Loucy (cell line): ENCODE measurements around the gene BRINP3.

Experiments
- H2AFZ ChIP-seq: fragments of 200-600 bp; sonication (generic); 2 replicates; pipeline ENCODE4 v1.6.0; 2016; ENCODE audit warnings: antibody characterized with exemption, mild to moderate bottlenecking, low read length, moderate library complexity
- H3F3A ChIP-seq: fragments of 200-600 bp; 2 replicates; pipeline ENCODE4 v1.6.0; 2016; ENCODE audit warnings: antibody characterized with exemption, low read depth, mild to moderate bottlenecking
- H3K27me3 ChIP-seq: fragments of 200-600 bp; sonication (generic); 2 replicates; pipeline ENCODE4 v1.6.1; 2014; ENCODE audit warnings: low read length, mild to moderate bottlenecking; ENCODE audit not compliant: insufficient read depth, poor library complexity, severe bottlenecking
- H3K36me3 ChIP-seq: fragments of 200-600 bp; sonication (generic); 2 replicates; pipeline ENCODE4 v1.6.1; 2016; ENCODE audit warnings: low read length; ENCODE audit not compliant: insufficient read depth
- H3K4me1 ChIP-seq: fragments of 200-600 bp; sonication (generic); 2 replicates; pipeline ENCODE4 v1.5.1; 2014; ENCODE audit warnings: low read length, mild to moderate bottlenecking; ENCODE audit not compliant: insufficient read depth, poor library complexity, severe bottlenecking
- H3K4me2 ChIP-seq: fragments of 200-600 bp; sonication (generic); 2 replicates; pipeline ENCODE4 v1.6.0; 2014; ENCODE audit warnings: antibody characterized with exemption, low read length, low read depth, mild to moderate bottlenecking; ENCODE audit not compliant: poor library complexity, severe bottlenecking
- H3K4me3 ChIP-seq: fragments of 200-600 bp; sonication (generic); 2 replicates; pipeline ENCODE4 v1.5.1; 2014; ENCODE audit warnings: low read length, mild to moderate bottlenecking, mixed read lengths; ENCODE audit not compliant: poor library complexity, severe bottlenecking
- H3K79me2 ChIP-seq: fragments of 200-600 bp; sonication (generic); 2 replicates; pipeline ENCODE4 v1.6.1; 2014; ENCODE audit warnings: low read length; ENCODE audit not compliant: insufficient read depth
- H3K9ac ChIP-seq: fragments of 200-600 bp; sonication (generic); 2 replicates; pipeline ENCODE4 v1.6.0; 2014; ENCODE audit warnings: mild to moderate bottlenecking, low read depth, low read length, moderate library complexity; ENCODE audit not compliant: poor library complexity, severe bottlenecking
- H3K9me2 ChIP-seq: fragments of 200-600 bp; sonication (generic); replicated peaks from 2 replicates; pipeline ENCODE4 v1.6.1; 2016; ENCODE audit warnings: low read depth, low read length, mixed read lengths
- H3K9me3 ChIP-seq: fragments of 200-600 bp; sonication (generic); 2 replicates; pipeline ENCODE4 v1.6.1; 2014; ENCODE audit warnings: mild to moderate bottlenecking, antibody characterized with exemption, low read length, low read depth; ENCODE audit not compliant: insufficient read depth
- H4K20me1 ChIP-seq: fragments of 200-600 bp; sonication (generic); 2 replicates; pipeline ENCODE4 v1.6.0; 2014; ENCODE audit warnings: antibody characterized with exemption, low read length, mild to moderate bottlenecking; ENCODE audit not compliant: insufficient read depth, poor library complexity, severe bottlenecking
- CTCF ChIP-seq: fragments of 200-600 bp; sonication (generic); conservative IDR thresholded peaks from 2 replicates; pipeline ENCODE4 v1.5.1; 2014; ENCODE audit warnings: mild to moderate bottlenecking, antibody characterized with exemption, low read length
- EZH2phosphoT487 ChIP-seq: fragments of 200-600 bp; IDR thresholded peaks from 2 replicates; pipeline ENCODE4 v1.6.1; 2018; ENCODE audit warnings: antibody characterized with exemption, mild to moderate bottlenecking, moderate library complexity, borderline replicate concordance

BRINP3 gene

GRCh38 chr1:190376044-190376443 is 101.6 kb downstream of the BRINP3 start:
- no peaks in the 10 kb centered on the region for H3K9me3 ChIP-seq
- H3K27me3 ChIP-seq: no peaks in the 10 kb centered on the region
- TF ChIP-seq CTCF: no peak
- no peak for TF ChIP-seq EZH2phosphoT487
- no peaks in the 10 kb centered on the region for H4K20me1 ChIP-seq
- no peak overlapping the region for H3K4me2 ChIP-seq
- H3K4me3 ChIP-seq: no peak overlapping the region
- H3F3A ChIP-seq: no peaks in the 10 kb centered on the region
- no peak overlapping the region for H2AFZ ChIP-seq
- no peak overlapping the region for H3K9ac ChIP-seq
- H3K4me1 ChIP-seq: no peaks in the 10 kb centered on the region
- no peaks in the 10 kb centered on the region for H3K36me3 ChIP-seq
- H3K79me2 ChIP-seq: no peaks in the 10 kb centered on the region
- H3K9me2 ChIP-seq: no peaks in the 10 kb centered on the region

DNA sequence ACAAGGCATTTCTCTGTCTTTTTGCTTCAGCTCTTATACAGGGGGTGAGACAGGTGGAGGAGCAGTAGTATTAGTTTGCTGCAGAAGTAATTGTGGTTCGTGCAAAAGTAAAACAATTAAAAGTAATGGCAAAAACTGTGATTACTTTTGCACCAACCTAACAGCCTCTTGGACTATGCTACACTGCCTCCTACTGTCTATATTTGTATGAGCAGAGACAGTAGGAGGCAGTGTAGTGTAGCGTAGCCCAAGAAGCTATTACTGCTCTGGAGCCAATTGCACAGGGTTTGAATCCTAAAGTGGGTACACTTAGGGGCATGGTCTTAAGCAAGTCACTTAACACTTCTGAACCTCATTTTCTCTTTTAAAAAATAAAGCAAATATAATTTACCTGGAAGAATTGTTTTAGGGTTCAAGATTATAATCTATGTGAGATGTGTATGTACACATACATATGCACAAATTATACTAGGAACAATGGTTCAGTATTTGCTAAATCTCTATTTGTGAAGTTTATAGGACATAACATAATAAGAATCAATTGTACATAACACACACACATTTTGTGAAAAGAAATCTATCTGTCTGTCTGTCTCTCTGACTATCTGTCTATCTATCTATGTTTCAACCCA is 103.8 kb downstream of the BRINP3 start:
- Histone ChIP-seq H3K4me2 (no peak overlapping the region), H3K9ac (no peak overlapping the region), H4K20me1 (no peaks in the 10 kb centered on the region), H3K4me3 (no peak overlapping the region), H3K27me3 (no peaks in the 10 kb centered on the region), H3K9me3 (no peaks in the 10 kb centered on the region), H3K36me3 (no peaks in the 10 kb centered on the region), H2AFZ (no peak overlapping the region), H3K79me2 (no peaks in the 10 kb centered on the region), H3F3A (no peaks in the 10 kb centered on the region), H3K4me1 (no peaks in the 10 kb centered on the region), H3K9me2 (no peaks in the 10 kb centered on the region)
- TF ChIP-seq CTCF: peak; percentile 78
- no peak for TF ChIP-seq EZH2phosphoT487

DNA sequence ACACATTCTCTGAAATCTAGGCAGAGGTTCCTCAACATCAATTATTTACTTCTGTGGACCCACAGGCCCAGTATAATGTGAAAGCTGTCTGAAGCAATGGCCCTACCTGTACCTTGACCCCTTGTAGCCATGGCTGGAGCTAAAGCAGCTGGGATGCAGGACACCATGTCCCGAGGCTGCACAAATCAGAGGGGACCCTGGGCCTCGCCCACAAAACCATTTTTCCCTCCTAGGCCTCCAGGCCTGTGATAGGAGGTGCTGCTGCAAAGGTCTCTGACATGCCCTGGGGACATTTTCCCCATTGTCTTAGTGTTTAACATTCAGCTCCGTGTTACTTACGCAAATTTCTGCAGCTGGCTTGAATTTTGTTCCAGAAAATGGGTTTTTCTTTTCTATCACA is 110.5 kb downstream of the BRINP3 start:
- Histone ChIP-seq H3K79me2 (no peaks in the 10 kb centered on the region), H3K36me3 (no peaks in the 10 kb centered on the region), H3K9me2 (no peaks in the 10 kb centered on the region), H3K9me3 (peaks cover 3% of the 10 kb centered on the region; the same call in 1 of the 2 replicates), H4K20me1 (no peaks in the 10 kb centered on the region), H3K27me3 (no peaks in the 10 kb centered on the region), H3K4me3 (no peak overlapping the region), H3K4me1 (no peaks in the 10 kb centered on the region), H2AFZ (no peak overlapping the region), H3K9ac (no peak overlapping the region), H3K4me2 (no peak overlapping the region), H3F3A (no peaks in the 10 kb centered on the region)
- no peak for TF ChIP-seq CTCF
- no peak for TF ChIP-seq EZH2phosphoT487
